Measurements from ENCODE around the gene DNAH2.

DNA sequence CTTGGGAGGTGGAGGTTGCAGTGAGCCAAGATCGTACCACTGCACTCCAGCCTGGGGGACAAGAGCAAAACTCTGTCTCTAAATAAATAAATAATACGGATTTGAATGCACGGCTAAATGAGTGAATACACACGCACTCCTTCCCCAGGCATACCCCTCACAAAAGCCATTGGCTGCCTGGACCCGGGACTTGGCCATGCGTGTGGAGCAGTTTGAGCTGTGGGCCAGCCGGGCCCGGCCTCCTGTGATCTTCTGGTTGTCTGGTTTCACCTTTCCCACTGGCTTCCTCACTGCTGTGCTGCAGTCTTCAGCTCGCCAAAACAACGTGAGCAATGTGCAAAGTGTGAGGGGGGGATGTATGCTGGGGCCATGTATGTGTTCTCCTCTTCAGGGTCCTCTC, 114.9 kb downstream of the DNAH2 start:
- TF ChIP-seq EP300 (IDR thresholded peaks at IDR 0.05) (no peak), PBX3 (IDR thresholded peaks at IDR 0.05) (no peak), HMGXB4 (CRISPR knock-in tag; IDR thresholded peaks at IDR 0.05; ENCODE audit: borderline replicate concordance) (no peak), MYC (IDR thresholded peaks at IDR 0.05; ENCODE audit: borderline replicate concordance, low read length) (no peak), CHD2 (IDR thresholded peaks at IDR 0.05; ENCODE audit: low read length, partially characterized antibody) (no peak), JUNB (IDR thresholded peaks at IDR 0.05) (no peak)
- TF ChIP-seq, protein P1, sequence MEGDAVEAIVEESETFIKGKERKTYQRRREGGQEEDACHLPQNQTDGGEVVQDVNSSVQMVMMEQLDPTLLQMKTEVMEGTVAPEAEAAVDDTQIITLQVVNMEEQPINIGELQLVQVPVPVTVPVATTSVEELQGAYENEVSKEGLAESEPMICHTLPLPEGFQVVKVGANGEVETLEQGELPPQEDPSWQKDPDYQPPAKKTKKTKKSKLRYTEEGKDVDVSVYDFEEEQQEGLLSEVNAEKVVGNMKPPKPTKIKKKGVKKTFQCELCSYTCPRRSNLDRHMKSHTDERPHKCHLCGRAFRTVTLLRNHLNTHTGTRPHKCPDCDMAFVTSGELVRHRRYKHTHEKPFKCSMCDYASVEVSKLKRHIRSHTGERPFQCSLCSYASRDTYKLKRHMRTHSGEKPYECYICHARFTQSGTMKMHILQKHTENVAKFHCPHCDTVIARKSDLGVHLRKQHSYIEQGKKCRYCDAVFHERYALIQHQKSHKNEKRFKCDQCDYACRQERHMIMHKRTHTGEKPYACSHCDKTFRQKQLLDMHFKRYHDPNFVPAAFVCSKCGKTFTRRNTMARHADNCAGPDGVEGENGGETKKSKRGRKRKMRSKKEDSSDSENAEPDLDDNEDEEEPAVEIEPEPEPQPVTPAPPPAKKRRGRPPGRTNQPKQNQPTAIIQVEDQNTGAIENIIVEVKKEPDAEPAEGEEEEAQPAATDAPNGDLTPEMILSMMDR (IDR thresholded peaks at IDR 0.05): no peak
- TF ChIP-seq, protein P2, sequence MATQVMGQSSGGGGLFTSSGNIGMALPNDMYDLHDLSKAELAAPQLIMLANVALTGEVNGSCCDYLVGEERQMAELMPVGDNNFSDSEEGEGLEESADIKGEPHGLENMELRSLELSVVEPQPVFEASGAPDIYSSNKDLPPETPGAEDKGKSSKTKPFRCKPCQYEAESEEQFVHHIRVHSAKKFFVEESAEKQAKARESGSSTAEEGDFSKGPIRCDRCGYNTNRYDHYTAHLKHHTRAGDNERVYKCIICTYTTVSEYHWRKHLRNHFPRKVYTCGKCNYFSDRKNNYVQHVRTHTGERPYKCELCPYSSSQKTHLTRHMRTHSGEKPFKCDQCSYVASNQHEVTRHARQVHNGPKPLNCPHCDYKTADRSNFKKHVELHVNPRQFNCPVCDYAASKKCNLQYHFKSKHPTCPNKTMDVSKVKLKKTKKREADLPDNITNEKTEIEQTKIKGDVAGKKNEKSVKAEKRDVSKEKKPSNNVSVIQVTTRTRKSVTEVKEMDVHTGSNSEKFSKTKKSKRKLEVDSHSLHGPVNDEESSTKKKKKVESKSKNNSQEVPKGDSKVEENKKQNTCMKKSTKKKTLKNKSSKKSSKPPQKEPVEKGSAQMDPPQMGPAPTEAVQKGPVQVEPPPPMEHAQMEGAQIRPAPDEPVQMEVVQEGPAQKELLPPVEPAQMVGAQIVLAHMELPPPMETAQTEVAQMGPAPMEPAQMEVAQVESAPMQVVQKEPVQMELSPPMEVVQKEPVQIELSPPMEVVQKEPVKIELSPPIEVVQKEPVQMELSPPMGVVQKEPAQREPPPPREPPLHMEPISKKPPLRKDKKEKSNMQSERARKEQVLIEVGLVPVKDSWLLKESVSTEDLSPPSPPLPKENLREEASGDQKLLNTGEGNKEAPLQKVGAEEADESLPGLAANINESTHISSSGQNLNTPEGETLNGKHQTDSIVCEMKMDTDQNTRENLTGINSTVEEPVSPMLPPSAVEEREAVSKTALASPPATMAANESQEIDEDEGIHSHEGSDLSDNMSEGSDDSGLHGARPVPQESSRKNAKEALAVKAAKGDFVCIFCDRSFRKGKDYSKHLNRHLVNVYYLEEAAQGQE (IDR thresholded peaks at IDR 0.05): no peak

All from A549 (cell line).